Limb (tissue), 2 donors: ENCODE data around the gene GMDS.

ENCODE experiments used
- DNase-seq, 2 donors: peaks; one replicate each; pipeline ENCODE4 v3.0.0-alpha.2; 2016; ENCODE audit errors: extremely low spot score in 2 of 2

GMDS gene

GRCh38 chr6:2102316-2102883 is 143.0 kb downstream of the GMDS start:
- DNase-seq, result no peak

- DNase-seq, result no peak
Measured at GRCh38 chr6:2101213-2101612, 144.2 kb downstream of the GMDS start.

GRCh38 chr6:2099870-2100269 is 145.5 kb downstream of the GMDS start:
- DNase-seq, result no peak

GRCh38 chr6:2097464-2097863 is 147.9 kb downstream of the GMDS start:
- DNase-seq, result no peak

- DNase-seq, result no peak
Measured at GRCh38 chr6:2094642-2095041, 150.8 kb downstream of the GMDS start.

GRCh38 chr6:2086326-2086965 is 159.0 kb downstream of the GMDS start:
- DNase-seq, result no peak

GRCh38 chr6:2085657-2086056 is 159.7 kb downstream of the GMDS start:
- no peak for DNase-seq

- no peak for DNase-seq
Measured at GRCh38 chr6:2081155-2082138, 164.0 kb downstream of the GMDS start.

GRCh38 chr6:2078888-2079287 is 166.5 kb downstream of the GMDS start:
- no peak for DNase-seq

GRCh38 chr6:2077826-2078225 is 167.6 kb downstream of the GMDS start:
- DNase-seq, result no peak

- DNase-seq, result no peak
Measured at GRCh38 chr6:2073476-2073875, 171.9 kb downstream of the GMDS start.

GRCh38 chr6:2072453-2072852 is 173.0 kb downstream of the GMDS start:
- no peak for DNase-seq

GRCh38 chr6:2063547-2063946 is 181.9 kb downstream of the GMDS start:
- DNase-seq, result no peak

- DNase-seq, result no peak
Measured at GRCh38 chr6:2061880-2062279, 183.5 kb downstream of the GMDS start.

- no peak for DNase-seq
Measured at GRCh38 chr6:2055911-2056310, 189.5 kb downstream of the GMDS start.

- DNase-seq, result no peak
Measured at GRCh38 chr6:2055143-2055542, 190.3 kb downstream of the GMDS start.

GRCh38 chr6:2054516-2055067 is 190.8 kb downstream of the GMDS start:
- no peak for DNase-seq

GRCh38 chr6:2053691-2054090 is 191.7 kb downstream of the GMDS start:
- DNase-seq, result no peak

GRCh38 chr6:2047855-2048254 is 197.6 kb downstream of the GMDS start:
- no peak for DNase-seq

GRCh38 chr6:2044192-2044591 is 201.2 kb downstream of the GMDS start:
- DNase-seq, result no peak

GRCh38 chr6:2042956-2043648 is 202.3 kb downstream of the GMDS start:
- no peak for DNase-seq
